VCaP (cell line): Measurements from ENCODE around the gene SLAMF6.
"Not testable (repeated sequence)": the region's sequence is repeated elsewhere in the genome, so short reads cannot be mapped to it uniquely, and the experiment has no call there.

ENCODE experiments used
- H3K27ac ChIP-seq: fragments of 450-650 bp; 2 replicates; pipeline ENCODE4 v1.5.1; 2017
- CTCF ChIP-seq: fragments of 450-650 bp; conservative IDR thresholded peaks from 2 replicates; pipeline ENCODE4 v1.5.1; 2017; ENCODE audit warnings: mild to moderate bottlenecking, moderate library complexity

Gene SLAMF6

GRCh38 chr1:160522622-160523345, at the start of gene SLAMF6:
SLAMF6 (minus strand) TSS chr1:160523255; CDS start chr1:160523192, 63 bp downstream.
- TF ChIP-seq CTCF, result no peak
- H3K27ac ChIP-seq, result no peak within 1 kb of the TSS

GRCh38 chr1:160570840-160571239, 47.8 kb upstream of the SLAMF6 start:
- no peak overlapping the region for H3K27ac ChIP-seq
- TF ChIP-seq CTCF, result no peak

- no peak for TF ChIP-seq CTCF
- H3K27ac ChIP-seq, result no peak overlapping the region
Measured at GRCh38 chr1:160569806-160570205, 46.8 kb upstream of the SLAMF6 start.

- H3K27ac ChIP-seq, result no peak overlapping the region
- TF ChIP-seq CTCF, result no peak
Measured at GRCh38 chr1:160567858-160568682, 45.0 kb upstream of the SLAMF6 start.

- no peak overlapping the region for H3K27ac ChIP-seq
- no peak for TF ChIP-seq CTCF
Measured at GRCh38 chr1:160567341-160567740, 44.3 kb upstream of the SLAMF6 start.

GRCh38 chr1:160565564-160565963, 42.5 kb upstream of the SLAMF6 start:
- no peak for TF ChIP-seq CTCF
- H3K27ac ChIP-seq, result no peak overlapping the region

GRCh38 chr1:160563230-160563629, 40.2 kb upstream of the SLAMF6 start:
- H3K27ac ChIP-seq, result not testable (repeated sequence)

- not testable (repeated sequence) for H3K27ac ChIP-seq
Measured at GRCh38 chr1:160562745-160563144, 39.7 kb upstream of the SLAMF6 start.
